Measurements from ENCODE around the gene SNPH.

The SNPH gene

GRCh38 chr20:1287787-1288569, 21.9 kb downstream of the SNPH start:
- DNase-seq = no peak

- DNase-seq = no peak
Measured at GRCh38 chr20:1291191-1291741, 25.2 kb downstream of the SNPH start.

- DNase-seq = no peak
Measured at GRCh38 chr20:1292620-1293019, 26.5 kb downstream of the SNPH start.

GRCh38 chr20:1293641-1294379, 27.7 kb downstream of the SNPH start:
- DNase-seq = no peak

GRCh38 chr20:1294497-1294896, 28.4 kb downstream of the SNPH start:
- DNase-seq = no peak

GRCh38 chr20:1295276-1295930, 29.3 kb downstream of the SNPH start:
- DNase-seq = no peak

- DNase-seq = no peak
Measured at GRCh38 chr20:1296117-1296610, 30.1 kb downstream of the SNPH start.

- DNase-seq = no peak
Measured at GRCh38 chr20:1296922-1297321, 30.8 kb downstream of the SNPH start.

GRCh38 chr20:1297486-1297885, 31.4 kb downstream of the SNPH start:
- no peak for DNase-seq

GRCh38 chr20:1298166-1298565, 32.1 kb downstream of the SNPH start:
- DNase-seq = no peak

GRCh38 chr20:1298888-1299511, 32.9 kb downstream of the SNPH start:
- DNase-seq = no peak

- DNase-seq = no peak
Measured at GRCh38 chr20:1299522-1299921, 33.4 kb downstream of the SNPH start.

GRCh38 chr20:1300083-1300840, 34.2 kb downstream of the SNPH start:
- no peak for DNase-seq

- no peak for DNase-seq
Measured at GRCh38 chr20:1301031-1301529, 35.0 kb downstream of the SNPH start.

- DNase-seq = no peak
Measured at GRCh38 chr20:1302685-1303541, 36.8 kb downstream of the SNPH start.

- DNase-seq = no peak
Measured at GRCh38 chr20:1304710-1305515, 38.8 kb downstream of the SNPH start.

GRCh38 chr20:1305712-1306111, 39.6 kb downstream of the SNPH start:
- no peak for DNase-seq

- DNase-seq = no peak
Measured at GRCh38 chr20:1306316-1307135, 40.4 kb downstream of the SNPH start.

- DNase-seq = no peak
Measured at GRCh38 chr20:1307171-1307570, 41.1 kb downstream of the SNPH start.
